SH-SY5Y (cell line): ENCODE results near the gene GAS2L2.

ENCODE experiments used
- GATA2 ChIP-seq: IDR thresholded peaks from 2 replicates; pipeline ENCODE4 v1.6.1; 2011; ENCODE audit warnings: mild to moderate bottlenecking, low read depth, low read length
- GATA3 ChIP-seq: IDR thresholded peaks from 2 replicates; pipeline ENCODE4 v1.6.1; 2011; ENCODE audit warnings: low read depth, mild to moderate bottlenecking, low read length, moderate library complexity

DNA sequence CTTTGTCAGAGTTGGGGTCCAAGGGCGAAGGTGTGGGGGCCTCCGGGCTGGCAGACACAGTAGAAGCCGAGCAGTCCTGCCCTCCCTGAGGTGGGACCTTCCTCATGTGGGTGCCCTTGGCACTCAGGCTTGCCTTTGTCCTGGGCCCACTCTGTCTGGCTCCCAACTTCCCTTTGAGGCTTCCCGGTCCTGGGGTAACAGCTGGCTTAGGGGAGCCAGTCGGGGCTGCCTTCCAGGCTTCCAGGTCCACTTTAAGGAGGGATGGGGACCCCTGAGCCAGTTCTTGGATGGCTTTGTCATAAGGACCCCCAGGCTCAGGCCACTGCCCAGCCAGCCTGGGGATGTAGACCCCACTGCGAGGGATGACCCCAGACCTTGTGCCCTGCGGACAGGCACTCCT is 7.8 kb downstream of the GAS2L2 start:
- TF ChIP-seq GATA2: no peak
- no peak for TF ChIP-seq GATA3
